ENCODE measurements around the gene NPB.

NPB gene

DNA sequence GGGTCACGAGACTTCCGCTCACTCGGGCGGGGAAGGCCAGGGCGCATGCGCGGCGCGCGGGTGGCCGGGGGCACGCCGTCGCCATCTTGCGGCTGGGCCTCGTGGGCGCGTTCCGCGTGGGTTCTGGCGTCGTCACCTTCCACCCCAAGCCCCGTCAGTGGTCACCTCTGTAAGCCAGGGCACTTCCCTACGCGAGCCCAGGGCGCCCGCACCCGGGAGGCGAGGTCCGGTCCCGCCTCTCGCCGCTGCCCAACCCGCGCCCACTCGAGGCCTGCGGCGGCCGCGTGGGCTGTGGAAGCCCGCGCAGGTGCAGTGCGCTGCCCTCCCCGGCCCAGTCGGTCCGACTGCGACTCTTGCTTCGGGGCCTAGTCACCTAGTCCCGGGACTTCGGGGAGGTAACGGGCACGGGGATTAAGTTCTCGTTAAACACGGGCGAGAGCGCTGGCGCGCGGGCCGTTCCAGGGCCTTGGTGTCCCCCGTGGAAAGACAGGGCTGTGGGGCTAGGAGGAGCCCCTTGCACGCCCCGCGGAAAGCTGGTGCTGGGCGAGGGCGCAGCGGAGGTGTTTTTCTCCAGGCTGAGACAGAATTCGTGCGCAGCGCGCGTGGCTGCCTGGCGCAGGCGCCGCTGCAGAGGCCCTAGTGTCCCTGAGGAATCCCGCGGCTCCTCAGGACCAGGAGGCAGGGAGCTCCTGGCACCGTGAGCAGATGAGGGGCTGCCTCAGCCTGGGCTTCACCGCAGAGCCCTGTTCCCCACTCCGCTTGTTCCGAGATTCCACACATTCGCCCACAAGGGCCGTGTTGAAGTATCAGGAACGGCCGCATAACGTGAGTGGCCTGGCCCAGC is 30.4 kb upstream of the NPB start (continued):
- TF ChIP-seq OVOL3 (tag by site-specific recombination; IDR thresholded peaks at IDR 0.05) (no peak), ZNF155 (tag by site-specific recombination; IDR thresholded peaks at IDR 0.05) (no peak), ZNF704 (tag by site-specific recombination; IDR thresholded peaks at IDR 0.05) (no peak), ZNF629 (tag by site-specific recombination; IDR thresholded peaks at IDR 0.05) (peak; percentile 30; the same call in 1 of the 2 replicates), ZNF514 (tag by site-specific recombination; IDR thresholded peaks at IDR 0.05) (no peak), HIC1 (tag by site-specific recombination; IDR thresholded peaks at IDR 0.05) (peak; percentile 37; the same call in 1 of the 2 replicates), ZNF148 (tag by site-specific recombination; IDR thresholded peaks at IDR 0.05; ENCODE audit: borderline replicate concordance) (no peak), ZNF664 (tag by site-specific recombination; IDR thresholded peaks at IDR 0.05) (no peak), KLF9 (tag by site-specific recombination; IDR thresholded peaks at IDR 0.05; ENCODE audit: low read depth) (peak; percentile 28), ZFHX2 (tag by site-specific recombination; conservative IDR thresholded peaks at IDR 0.05) (peak; percentile 97), ZNF280D (tag by site-specific recombination; IDR thresholded peaks at IDR 0.05) (no peak), ZNF2 (tag by site-specific recombination; IDR thresholded peaks at IDR 0.05) (peak; percentile 37; the same call in 1 of the 2 replicates), ZNF580 (tag by site-specific recombination; IDR thresholded peaks at IDR 0.05) (peak; percentile 23; the same call in 1 of the 2 replicates), ZNF596 (tag by site-specific recombination; IDR thresholded peaks at IDR 0.05) (peak; percentile 23; the same call in 1 of the 2 replicates), ZNF16 (tag by site-specific recombination; IDR thresholded peaks at IDR 0.05; ENCODE audit: low read depth) (no peak), FEZF1 (tag by site-specific recombination; IDR thresholded peaks at IDR 0.05) (peak; percentile 3), ZEB2 (tag by site-specific recombination; IDR thresholded peaks at IDR 0.05) (peak; percentile 51; the same call in 1 of the 2 replicates), ZNF660 (tag by site-specific recombination; IDR thresholded peaks at IDR 0.05) (peak; percentile 70), ZBTB8A (tag by site-specific recombination; IDR thresholded peaks at IDR 0.05) (peak; percentile 78), ZNF335 (tag by site-specific recombination; conservative IDR thresholded peaks at IDR 0.05) (peak; percentile 95), ZNF157 (tag by site-specific recombination; IDR thresholded peaks at IDR 0.05) (no peak), SP2 (tag by site-specific recombination; IDR thresholded peaks at IDR 0.05) (peak; percentile 73; the same call in 1 of the 2 replicates)
- TF ChIP-seq, protein P1, sequence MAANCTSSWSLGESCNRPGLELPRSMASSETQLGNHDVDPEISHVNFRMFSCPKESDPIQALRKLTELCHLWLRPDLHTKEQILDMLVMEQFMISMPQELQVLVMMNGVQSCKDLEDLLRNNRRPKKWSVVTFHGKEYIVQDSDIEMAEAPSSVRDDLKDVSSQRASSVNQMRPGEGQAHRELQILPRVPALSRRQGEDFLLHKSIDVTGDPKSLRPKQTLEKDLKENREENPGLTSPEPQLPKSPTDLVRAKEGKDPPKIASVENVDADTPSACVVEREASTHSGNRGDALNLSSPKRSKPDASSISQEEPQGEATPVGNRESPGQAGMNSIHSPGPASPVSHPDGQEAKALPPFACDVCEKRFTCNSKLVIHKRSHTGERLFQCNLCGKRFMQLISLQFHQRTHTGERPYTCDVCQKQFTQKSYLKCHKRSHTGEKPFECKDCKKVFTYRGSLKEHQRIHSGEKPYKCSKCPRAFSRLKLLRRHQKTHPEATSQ (tag by site-specific recombination; IDR thresholded peaks at IDR 0.05) = peak; percentile 89; the same call in 1 of the 2 replicates
- TF ChIP-seq, protein P2, sequence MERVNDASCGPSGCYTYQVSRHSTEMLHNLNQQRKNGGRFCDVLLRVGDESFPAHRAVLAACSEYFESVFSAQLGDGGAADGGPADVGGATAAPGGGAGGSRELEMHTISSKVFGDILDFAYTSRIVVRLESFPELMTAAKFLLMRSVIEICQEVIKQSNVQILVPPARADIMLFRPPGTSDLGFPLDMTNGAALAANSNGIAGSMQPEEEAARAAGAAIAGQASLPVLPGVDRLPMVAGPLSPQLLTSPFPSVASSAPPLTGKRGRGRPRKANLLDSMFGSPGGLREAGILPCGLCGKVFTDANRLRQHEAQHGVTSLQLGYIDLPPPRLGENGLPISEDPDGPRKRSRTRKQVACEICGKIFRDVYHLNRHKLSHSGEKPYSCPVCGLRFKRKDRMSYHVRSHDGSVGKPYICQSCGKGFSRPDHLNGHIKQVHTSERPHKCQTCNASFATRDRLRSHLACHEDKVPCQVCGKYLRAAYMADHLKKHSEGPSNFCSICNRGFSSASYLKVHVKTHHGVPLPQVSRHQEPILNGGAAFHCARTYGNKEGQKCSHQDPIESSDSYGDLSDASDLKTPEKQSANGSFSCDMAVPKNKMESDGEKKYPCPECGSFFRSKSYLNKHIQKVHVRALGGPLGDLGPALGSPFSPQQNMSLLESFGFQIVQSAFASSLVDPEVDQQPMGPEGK (tag by site-specific recombination; IDR thresholded peaks at IDR 0.05) = peak; percentile 60
- TF ChIP-seq, protein P3, sequence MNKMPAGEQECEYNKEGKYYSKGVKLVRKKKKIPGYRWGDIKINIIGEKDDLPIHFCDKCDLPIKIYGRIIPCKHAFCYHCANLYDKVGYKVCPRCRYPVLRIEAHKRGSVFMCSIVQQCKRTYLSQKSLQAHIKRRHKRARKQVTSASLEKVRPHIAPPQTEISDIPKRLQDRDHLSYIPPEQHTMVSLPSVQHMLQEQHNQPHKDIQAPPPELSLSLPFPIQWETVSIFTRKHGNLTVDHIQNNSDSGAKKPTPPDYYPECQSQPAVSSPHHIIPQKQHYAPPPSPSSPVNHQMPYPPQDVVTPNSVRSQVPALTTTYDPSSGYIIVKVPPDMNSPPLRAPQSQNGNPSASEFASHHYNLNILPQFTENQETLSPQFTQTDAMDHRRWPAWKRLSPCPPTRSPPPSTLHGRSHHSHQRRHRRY (tag by site-specific recombination; IDR thresholded peaks at IDR 0.05) = no peak
